ENCODE results near the gene EGFR.
"Not testable (repeated sequence)": the region's sequence is repeated elsewhere in the genome, so short reads cannot be mapped to it uniquely, and the experiment has no call there.

The EGFR gene

GRCh38 chr7:55031075-55031474 is 12.3 kb downstream of the EGFR start:
- Histone ChIP-seq H3K4me3 (no peak overlapping the region), H3K27ac (peak overlapping the region in 1 of 21 experiments; percentile 22)

- peak overlapping the region in 3 of 21 experiments; percentile 10 to 64 (median 34) for H3K27ac ChIP-seq
- H3K4me3 ChIP-seq: no peak overlapping the region
Measured at GRCh38 chr7:55032069-55032699, 13.4 kb downstream of the EGFR start.

GRCh38 chr7:55033236-55033846 is 14.5 kb downstream of the EGFR start:
- H3K27ac ChIP-seq: no peak overlapping the region

GRCh38 chr7:55034776-55035175 is 16.0 kb downstream of the EGFR start:
- Histone ChIP-seq H3K4me3 (no peak overlapping the region), H3K27ac (no peak overlapping the region)

More at GRCh38 chr7:55033236-55033846, 14.5 kb downstream of the EGFR start:
- H3K4me3 ChIP-seq: no peak overlapping the region

GRCh38 chr7:55035410-55035809 is 16.6 kb downstream of the EGFR start:
- not testable (repeated sequence) for H3K4me3 ChIP-seq, H3K27ac ChIP-seq

- H3K4me3 ChIP-seq: no peak overlapping the region
- H3K27ac ChIP-seq: no peak overlapping the region
Measured at GRCh38 chr7:55036950-55037736, 18.3 kb downstream of the EGFR start.

GRCh38 chr7:55043691-55044370 is 25.0 kb downstream of the EGFR start:
- H3K27ac ChIP-seq: peak overlapping the region in 14 of 21 experiments; percentile 17 to 80 (median 62)

GRCh38 chr7:55044371-55044717 is 25.5 kb downstream of the EGFR start:
- H3K4me3 ChIP-seq: no peak overlapping the region
- peak overlapping the region in 14 of 21 experiments; percentile 17 to 80 (median 62) for H3K27ac ChIP-seq

More at GRCh38 chr7:55043691-55044370, 25.0 kb downstream of the EGFR start:
- no peak overlapping the region for H3K4me3 ChIP-seq

- peak overlapping the region in 12 of 21 experiments; percentile 28 to 80 (median 62) for H3K27ac ChIP-seq
Measured at GRCh38 chr7:55044791-55045190, 26.0 kb downstream of the EGFR start.

GRCh38 chr7:55046582-55047342 is 27.9 kb downstream of the EGFR start:
- peak overlapping the region in 7 of 21 experiments; percentile 11 to 78 (median 31) for H3K27ac ChIP-seq
- H3K4me3 ChIP-seq: no peak overlapping the region

More at GRCh38 chr7:55044791-55045190, 26.0 kb downstream of the EGFR start:
- H3K4me3 ChIP-seq: no peak overlapping the region

GRCh38 chr7:55048221-55048859 is 29.5 kb downstream of the EGFR start:
- Histone ChIP-seq H3K27ac (peak overlapping the region in 3 of 21 experiments; percentile 6 to 46 (median 25)), H3K4me3 (no peak overlapping the region)

- Histone ChIP-seq H3K4me3 (no peak overlapping the region), H3K27ac (no peak overlapping the region)
Measured at GRCh38 chr7:55050281-55050680, 31.5 kb downstream of the EGFR start.

- H3K27ac ChIP-seq: peak overlapping the region in 12 of 21 experiments; percentile 60 to 89 (median 84)
- H3K4me3 ChIP-seq: no peak overlapping the region
Measured at GRCh38 chr7:55052081-55052480, 33.3 kb downstream of the EGFR start.

GRCh38 chr7:55052741-55053427 is 34.1 kb downstream of the EGFR start:
- Histone ChIP-seq H3K27ac (peak overlapping the region in 20 of 21 experiments; percentile 38 to 89 (median 84)), H3K4me3 (peak overlapping the region in 1 of 7 experiments; percentile 2)

- H3K27ac ChIP-seq: peak overlapping the region in 20 of 21 experiments; percentile 38 to 89 (median 84)
- H3K4me3 ChIP-seq: peak overlapping the region in 1 of 7 experiments; percentile 2
Measured at GRCh38 chr7:55053651-55054571, 35.1 kb downstream of the EGFR start.

- Histone ChIP-seq H3K4me3 (no peak overlapping the region), H3K27ac (peak overlapping the region in 19 of 21 experiments; percentile 68 to 89 (median 84))
Measured at GRCh38 chr7:55054758-55055157, 35.9 kb downstream of the EGFR start.

- Histone ChIP-seq H3K27ac (peak overlapping the region in 13 of 21 experiments; percentile 6 to 89 (median 79)), H3K4me3 (no peak overlapping the region)
Measured at GRCh38 chr7:55055479-55055878, 36.7 kb downstream of the EGFR start.

Data from skin epidermis (tissue), 12 donors.